GM12878 (cell line): ENCODE data around the gene KICS2. TPM values are rescaled to one million over a fixed set of nuclear protein-coding genes. Genes with fewer than 3 reads are reported as not detected.

Experiments
- ATAC-seq: fragments of 200-7000 bp; cut with Tn5 transposase; 3 replicates; pipeline ENCODE4 v1.9.1; 2020; ENCODE audit warnings: mild to moderate bottlenecking, moderate library complexity
- BruUV-seq: library from RNA; stranded (reverse); fragments of 400-500 nt; replicated peaks from 2 replicates; lab custom pipeline; 2021; lab: Mats Ljungman, UMichigan
- CTCF ChIA-PET: fragments of 300-600 bp; sonication (Branson Sonifier 250); formaldehyde crosslinking; extraction: SDS; loops from one replicate; lab custom pipeline; 2021; ENCODE audit warnings: inconsistent platforms; lab: Yijun Ruan, JAX
- POLR2A ChIA-PET: fragments of 350-600 bp; formaldehyde crosslinking; extraction: SDS; loops from one replicate; lab custom pipeline; 2021; ENCODE audit warnings: inconsistent platforms; lab: Charles Lee
- RAD21 ChIA-PET: fragments of 300-600 bp; sonication (Branson Sonifier 250); formaldehyde crosslinking; loops from one replicate; lab custom pipeline; 2023; ENCODE audit warnings: antibody characterized with exemption; ENCODE audit not compliant: unreplicated experiment; lab: Charles Lee
- SMC1A ChIA-PET: fragments of 300-600 bp; sonication (Branson Sonifier 250); formaldehyde crosslinking; loops from one replicate; lab custom pipeline; 2023; ENCODE audit not compliant: unreplicated experiment, uncharacterized antibody; lab: Charles Lee
- DNase-seq: peaks from one replicate; pipeline ENCODE4 v3.0.0-alpha.2; 2011; ENCODE audit warnings: low read depth, low spot score
- FAIRE-seq: peaks from 3 replicates; lab custom pipeline; 2011; peaks lifted over from hg19 to GRCh38; lab: Jason Lieb, UNC
- H2AFZ ChIP-seq: 2 replicates; pipeline ENCODE4 v1.6.0; 2011; ENCODE audit warnings: low read depth, low read length, control low read depth; ENCODE audit not compliant: control insufficient read depth
- H3K27ac ChIP-seq: 2 replicates; pipeline ENCODE4 v1.5.1; 2011; ENCODE audit warnings: control low read depth; ENCODE audit not compliant: control insufficient read depth, insufficient read depth
- H3K27me3 ChIP-seq, 2 experiments: replicated peaks in 1 of 2; 2 replicates each; pipeline versions ENCODE4 v1.6.0 to v1.6.1; 2011; ENCODE audit warnings: low read length in 1 of 2; ENCODE audit not compliant: control insufficient read depth in 2 of 2, insufficient read depth in 2 of 2
- H3K36me3 ChIP-seq, 2 experiments: 2 replicates each; pipeline ENCODE4 v1.5.1; 2011; ENCODE audit warnings: low read length in 1 of 2; ENCODE audit not compliant: control insufficient read depth in 2 of 2, insufficient read depth in 2 of 2
- H3K4me1 ChIP-seq: 2 replicates; pipeline ENCODE4 v1.6.1; 2011; ENCODE audit warnings: mild to moderate bottlenecking, low read length, moderate library complexity, mixed read lengths; ENCODE audit not compliant: control insufficient read depth, insufficient read depth
- H3K4me2 ChIP-seq: 2 replicates; pipeline ENCODE4 v1.6.0; 2011; ENCODE audit warnings: control low read depth; ENCODE audit not compliant: control insufficient read depth, insufficient read depth
- H3K4me3 ChIP-seq: fragments of 200-600 bp; sonication (generic); 2 replicates; pipeline ENCODE4 v1.5.1; 2016
- H3K79me2 ChIP-seq: 2 replicates; pipeline ENCODE4 v1.6.0; 2011; ENCODE audit warnings: low read length; ENCODE audit not compliant: control insufficient read depth, insufficient read depth
- H3K9ac ChIP-seq: 2 replicates; pipeline ENCODE4 v1.8.0; 2011; ENCODE audit warnings: low read length, control low read depth, mixed read lengths; ENCODE audit not compliant: control insufficient read depth, insufficient read depth
- H3K9me3 ChIP-seq: replicated peaks from 3 replicates; pipeline ENCODE4 v1.5.1; 2011; ENCODE audit warnings: mild to moderate bottlenecking, low read length; ENCODE audit not compliant: control insufficient read depth, insufficient read depth
- H4K20me1 ChIP-seq: 2 replicates; pipeline ENCODE4 v1.6.0; 2011; ENCODE audit not compliant: control insufficient read depth, insufficient read depth
- CTCF ChIP-seq, 3 experiments: IDR thresholded peaks in 2 of 3; conservative IDR thresholded peaks in 1 of 3; 2 replicates each; pipeline ENCODE4 v1.5.1; 2011; ENCODE audit warnings: low read depth in 3 of 3, low read length in 3 of 3, mild to moderate bottlenecking in 3 of 3, control low read depth in 2 of 3, moderate library complexity in 2 of 3, inconsistent platforms in 1 of 3, mixed read lengths in 1 of 3; ENCODE audit not compliant: control insufficient read depth in 2 of 3, insufficient read depth in 1 of 3; ENCODE audit errors: extremely low read depth in 1 of 3
- DPF2 ChIP-seq: fragments of 450-650 bp; IDR thresholded peaks from 2 replicates; pipeline ENCODE4 v1.6.1; 2017; ENCODE audit warnings: mild to moderate bottlenecking
- E4F1 ChIP-seq: fragments of 450-650 bp; IDR thresholded peaks from 2 replicates; pipeline ENCODE4 v1.6.1; 2018; ENCODE audit warnings: borderline replicate concordance, mild to moderate bottlenecking; ENCODE audit not compliant: partially characterized antibody
- GATAD2B ChIP-seq: fragments of 450-650 bp; conservative IDR thresholded peaks from 2 replicates; pipeline ENCODE4 v1.6.1; 2017; ENCODE audit warnings: low read depth, mild to moderate bottlenecking, moderate library complexity
- KAT2A ChIP-seq: conservative IDR thresholded peaks from 2 replicates; pipeline ENCODE4 v1.6.1; 2011; ENCODE audit warnings: low read depth, low read length; ENCODE audit not compliant: control insufficient read depth
- MEF2A ChIP-seq: IDR thresholded peaks from 2 replicates; pipeline ENCODE4 v1.6.1; 2011; ENCODE audit warnings: low read depth, mild to moderate bottlenecking, low read length, moderate library complexity; ENCODE audit not compliant: insufficient read depth
- RAD21 ChIP-seq: IDR thresholded peaks from 2 replicates; pipeline ENCODE4 v1.6.1; 2011; ENCODE audit warnings: mild to moderate bottlenecking, low read depth, low read length, moderate library complexity; ENCODE audit not compliant: insufficient read depth
- RAD51 ChIP-seq: fragments of 450-650 bp; IDR thresholded peaks from 2 replicates; pipeline ENCODE4 v1.6.1; 2016; ENCODE audit warnings: moderate library complexity, mild to moderate bottlenecking, inconsistent platforms
- RBBP5 ChIP-seq: fragments of 200-600 bp; sonication (generic); conservative IDR thresholded peaks from 2 replicates; pipeline ENCODE4 v1.6.1; 2016
- RELB ChIP-seq: fragments of 450-650 bp; IDR thresholded peaks from 2 replicates; pipeline ENCODE4 v1.6.1; 2017; ENCODE audit warnings: low read depth, mild to moderate bottlenecking, moderate library complexity
- SMC3 ChIP-seq: IDR thresholded peaks from 2 replicates; pipeline ENCODE4 v1.6.1; 2011; ENCODE audit warnings: low read length, improper control_type of control experiment, borderline replicate concordance
- TAF1 ChIP-seq: IDR thresholded peaks from 2 replicates; pipeline ENCODE4 v1.6.1; 2011; ENCODE audit warnings: mild to moderate bottlenecking, low read depth, low read length, borderline replicate concordance
- ZNF274 ChIP-seq: IDR thresholded peaks from one replicate; pipeline ENCODE4 v1.8.0; 2011; ENCODE audit not compliant: insufficient read length, insufficient read depth
- WGBS: methylation state at CpG from one replicate; pipeline ENCODE4 v1.1.6; 2016; ENCODE audit warnings: low lambda C conversion rate; ENCODE audit not compliant: insufficient replicate concordance, insufficient coverage; ENCODE audit errors: missing lambda C conversion rate; 5-methylcytosine and 5-hydroxymethylcytosine counted together
- in situ Hi-C: fragments of 300-500 bp; cut with MboI; formaldehyde crosslinking; loops from 9 replicates; pipeline ENCODE4 v1.14.3; 2018; ENCODE audit warnings: mixed read lengths
- intact Hi-C: fragments of 100-400 bp; cut with micrococcal nuclease; formaldehyde crosslinking; loops from one replicate; pipeline ENCODE4 v1.14.2; 2022; ENCODE audit not compliant: unreplicated experiment
- polyA plus RNA-seq, 11 experiments: library from polyadenylated mRNA; depleted of rRNA in 4 of 11; unstranded in 6 of 11; stranded (reverse) in 5 of 11; fragments of >200 nt; fragmentation: Nextera tagmentation in 4 of 11; fragmentation: Illumina TruSeq in 1 of 11; extraction: Ambion mirVana in 4 of 11; extraction: Trizol in 1 of 11; gene quantifications; 1 replicate in 1 of 11; 2 replicates in 10 of 11; pipeline versions ENCODE4 v1.2.1 to v1.2.3, GENCODE V29; 2011 to 2016; ENCODE audit warnings: inconsistent platforms in 2 of 11, missing spikeins in 2 of 11, low read depth in 1 of 11
- total RNA-seq, 4 experiments: library from RNA; depleted of rRNA in 3 of 4; stranded (reverse); fragments of >200 nt in 3 of 4; fragmentation: Illumina TruSeq in 1 of 4; extraction: Trizol in 1 of 4; gene quantifications; 2 replicates each; pipeline versions ENCODE4 v1.2.1 to v1.2.3, GENCODE V29; 2013 to 2021

KICS2 gene
- total and polyA plus RNA-seq, 10 of the 15 experiments (the other 5 are each of a cell fraction or from before 2014, with no cell fraction given) = 3.9 to 13.1 (median 9.5) TPM

GRCh38 chr12:64256166-64256800, 34.2 kb upstream of the KICS2 start:
- no peaks in the 10 kb centered on the region for H3K79me2 ChIP-seq
- peak; percentile 63 for ATAC-seq
- POLR2A ChIA-PET = no interaction called here

More at GRCh38 chr12:64256166-64256800, 34.2 kb upstream of the KICS2 start:
- no peaks in the 10 kb centered on the region for H3K9me3 ChIP-seq
- BruUV-seq = no TSS peak
- no peak overlapping the region for H3K4me3 ChIP-seq
- H2AFZ ChIP-seq = no peak overlapping the region
- no peak overlapping the region for H3K27ac ChIP-seq
- DNase-seq = no peak
- ChIA-PET RAD21 (interaction anchor here (1.0 to 1.7 kb wide), 4 partner anchors 10 to 413 kb away, joined by 3 to 9 read pairs (median 4); partner anchors contain the start of gene SRGAP1), SMC1A (interaction anchor here (0.9 to 2.9 kb wide), 11 partner anchors 9 to 488 kb away, joined by 3 to 13 read pairs (median 3); partner anchors contain the start of gene SRGAP1), CTCF (interaction anchor here (0.6 to 3.9 kb wide), 17 partner anchors 10 to 836 kb away, joined by 3 to 29 read pairs (median 3); partner anchors contain the start of gene SRGAP1)
- no peaks in the 10 kb centered on the region for H3K36me3 ChIP-seq
- H3K9ac ChIP-seq = no peak overlapping the region
- WGBS = 75% methylated on average over 4 of the region's 4 CpGs
- H4K20me1 ChIP-seq = no peaks in the 10 kb centered on the region
- H3K4me1 ChIP-seq = no peaks in the 10 kb centered on the region
- intact Hi-C loops = loop anchor here (1.0 to 10.0 kb wide), 6 partner anchors 413 to 1154 kb away; partner anchors contain the start of gene DPY19L2
- TF ChIP-seq RAD21 = peak; percentile 91
- TF ChIP-seq MEF2A = no peak
- no peak for TF ChIP-seq DPF2
- peak; percentile 38 to 72 (median 46); a peak in 5 of 6 replicates for TF ChIP-seq CTCF (IDR thresholded peaks at IDR 0.05 in 2 of 3, conservative IDR thresholded peaks at IDR 0.05 in 1 of 3; ENCODE audit: control insufficient read depth in 2 of 3, extremely low read depth in 1 of 3, insufficient read depth in 1 of 3, low read depth in 3 of 3, low read length in 3 of 3)
- TF ChIP-seq RBBP5 = no peak
- no peak for TF ChIP-seq E4F1
- no peak for TF ChIP-seq RELB
- no peak for TF ChIP-seq RAD51
- no peak for TF ChIP-seq GATAD2B
- peak; percentile 93; the same call in 1 of the 2 replicates for TF ChIP-seq SMC3
- TF ChIP-seq ZNF274 = no peak
- TF ChIP-seq TAF1 = no peak
- no peak for TF ChIP-seq KAT2A
- no peaks in the 10 kb centered on the region for H3K27me3 ChIP-seq
- in situ Hi-C loops = loop anchor here (25.0 kb wide), 2 partner anchors 844 to 1144 kb away; no protein-coding TSS in a partner anchor
- no peak overlapping the region for H3K4me2 ChIP-seq
- peak; percentile 56 for FAIRE-seq
